ENCODE measurements around the gene CRB3. TPM values are rescaled to one million over a fixed set of nuclear protein-coding genes. Genes with fewer than 3 reads are reported as not detected.

CRB3 gene
- total RNA-seq, 4 donors from 2014 or later: 1.0 TPM; not detected in 3

GRCh38 chr19:6421075-6422014, 42.7 kb upstream of the CRB3 start:
- no peak for TF ChIP-seq CTCF (IDR thresholded peaks at IDR 0.05; ENCODE audit: low read depth)

- TF ChIP-seq CTCF (IDR thresholded peaks at IDR 0.05; ENCODE audit: low read depth): no peak
Measured at GRCh38 chr19:6423499-6424194, 40.4 kb upstream of the CRB3 start.

- TF ChIP-seq CTCF (IDR thresholded peaks at IDR 0.05; ENCODE audit: low read depth): no peak
Measured at GRCh38 chr19:6424195-6424938, 39.7 kb upstream of the CRB3 start, which contains the start of gene KHSRP. TSS of gene KHSRP (minus strand) at chr19:6424811. CDS start at chr19:6424701, 110 bp downstream.

- no peak for TF ChIP-seq CTCF (IDR thresholded peaks at IDR 0.05; ENCODE audit: low read depth)
Measured at GRCh38 chr19:6424939-6425731, 38.9 kb upstream of the CRB3 start.

- no peak for TF ChIP-seq CTCF (IDR thresholded peaks at IDR 0.05; ENCODE audit: low read depth)
Measured at GRCh38 chr19:6425732-6426620, 38.1 kb upstream of the CRB3 start.

GRCh38 chr19:6427131-6427530, 36.9 kb upstream of the CRB3 start:
- no peak for TF ChIP-seq CTCF (IDR thresholded peaks at IDR 0.05; ENCODE audit: low read depth)

Measured in subcutaneous adipose tissue (tissue), 4 donors.